DMS53 (cell line): Measurements from ENCODE around the gene ZNF528.

Experiments
- DNase-seq: peaks from one replicate; lab custom pipeline; 2025; lab: John Stamatoyannopoulos, UW

The ZNF528 gene

DNA sequence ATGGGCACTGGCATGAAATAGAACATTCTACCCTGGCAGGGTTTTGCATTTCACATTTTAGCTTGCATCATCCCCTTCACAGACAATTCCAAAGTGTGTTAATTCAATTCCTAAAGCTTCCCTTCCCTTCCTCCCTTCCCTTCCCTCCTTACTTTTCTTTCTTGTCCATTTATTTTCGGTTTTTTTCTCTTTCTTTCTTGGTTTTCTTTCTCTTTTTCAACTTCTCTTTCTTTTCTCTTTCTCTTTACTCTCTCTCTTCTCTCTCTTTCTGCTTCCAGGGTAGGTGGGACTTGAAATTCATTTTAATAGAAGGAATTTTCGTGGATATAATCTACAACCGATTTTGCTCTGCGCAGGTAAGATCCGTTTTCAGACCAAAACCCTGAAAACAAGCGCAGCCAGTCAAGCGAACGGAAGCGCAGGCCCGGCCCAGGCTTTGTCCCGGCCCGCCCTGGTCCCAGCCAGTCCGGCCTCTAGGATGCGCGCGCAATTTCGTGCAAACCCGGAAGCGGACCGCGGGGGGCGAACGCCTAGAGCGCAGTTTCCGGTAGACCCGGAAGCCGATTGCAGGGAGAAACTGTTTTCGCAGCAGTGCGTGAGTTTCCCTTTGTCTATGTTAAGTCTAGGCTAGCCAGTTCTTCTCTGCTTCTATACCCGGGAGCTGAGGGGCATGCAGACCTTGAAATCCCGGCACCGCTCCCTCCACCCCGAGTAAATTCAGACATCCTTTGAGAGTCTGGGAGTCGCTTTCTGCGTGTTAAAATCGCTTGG lies at the start of gene ZNF528:
ZNF528 (plus strand) TSS at position 540 of the 771 bp plus-strand sequence. CDS start 4,165 bp downstream, outside the sequence.
- peak; percentile 95 for DNase-seq

DNA sequence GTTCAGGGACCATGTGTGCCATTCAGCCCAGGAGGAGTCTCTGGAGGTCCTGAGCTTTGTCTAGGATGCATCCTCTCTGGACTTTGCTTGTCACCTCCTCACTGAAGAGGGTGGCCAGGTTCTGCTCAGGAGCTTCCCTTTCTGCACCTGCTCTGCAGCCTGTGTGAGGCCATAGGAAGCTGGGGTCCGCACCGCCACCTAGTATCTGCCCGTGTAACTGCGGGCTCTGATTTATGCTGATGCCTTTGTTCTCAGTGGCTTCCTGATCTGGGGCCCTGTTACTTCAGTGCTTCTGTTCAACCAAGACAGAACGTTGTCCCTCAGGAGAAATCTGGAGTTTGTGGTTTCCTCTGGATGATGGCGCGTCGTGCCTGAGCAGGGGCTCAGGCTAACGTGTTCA lies 46.1 kb upstream of the ZNF528 start:
- DNase-seq: peak; percentile 55

DNA sequence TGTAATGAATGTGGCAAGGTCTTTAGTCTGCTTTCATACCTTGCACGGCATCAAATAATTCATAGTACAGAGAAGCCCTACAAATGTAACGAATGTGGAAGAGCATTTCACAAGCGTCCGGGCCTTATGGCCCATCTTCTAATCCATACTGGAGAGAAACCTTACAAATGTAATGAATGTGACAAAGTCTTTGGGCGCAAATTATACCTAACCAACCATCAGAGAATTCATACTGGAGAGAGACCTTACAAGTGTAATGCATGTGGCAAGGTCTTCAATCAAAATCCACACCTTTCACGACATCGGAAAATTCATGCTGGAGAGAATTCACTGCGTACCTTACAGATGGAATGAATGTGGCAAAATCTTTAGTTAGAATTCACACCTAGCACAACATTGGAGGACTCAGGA lies 31.2 kb upstream of the ZNF528 start:
- DNase-seq: no peak

DNA sequence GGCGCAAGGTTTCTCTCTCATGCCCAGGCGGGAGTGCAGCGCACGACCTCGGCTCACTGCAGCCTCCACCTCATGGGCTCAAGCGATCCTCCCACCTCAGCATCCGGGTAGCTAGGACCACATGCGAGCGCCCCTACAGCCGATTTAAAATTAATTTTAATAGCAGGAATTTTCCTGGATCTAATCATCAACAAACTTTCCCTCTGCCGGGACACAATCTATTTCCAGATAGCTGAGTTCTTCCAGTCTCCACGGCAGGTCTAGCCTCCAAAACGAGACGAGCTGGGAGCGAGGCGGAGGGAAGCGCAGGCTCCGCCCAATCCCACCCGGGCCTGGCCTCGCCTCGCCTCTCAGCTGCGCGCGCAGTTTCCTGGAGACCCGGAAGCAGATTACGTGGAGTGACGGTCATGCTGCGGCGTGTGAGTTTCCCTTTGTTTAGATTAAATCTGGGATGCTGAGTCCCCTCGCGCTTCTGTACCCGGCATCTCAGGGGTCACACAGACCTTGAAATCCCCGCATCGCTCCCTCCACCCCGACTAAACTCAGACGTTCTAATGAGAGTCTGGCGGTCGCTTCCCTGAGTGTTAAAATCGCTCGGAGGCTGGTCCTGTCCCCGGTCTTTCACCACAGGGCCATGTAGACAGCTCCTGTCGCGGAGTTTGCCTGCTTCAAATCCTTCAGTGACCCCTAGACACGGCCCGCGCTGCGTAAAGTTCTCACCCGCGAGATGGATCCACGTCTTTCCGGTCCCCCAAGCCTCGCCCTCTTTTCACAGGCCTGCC lies 27.9 kb upstream of the ZNF528 start, which contains the start of gene ZNF880:
ZNF880 (plus strand) TSS at position 365 of the 782 bp plus-strand sequence; CDS start at position 408, 43 bp downstream.
- peak; percentile 95 for DNase-seq

DNA sequence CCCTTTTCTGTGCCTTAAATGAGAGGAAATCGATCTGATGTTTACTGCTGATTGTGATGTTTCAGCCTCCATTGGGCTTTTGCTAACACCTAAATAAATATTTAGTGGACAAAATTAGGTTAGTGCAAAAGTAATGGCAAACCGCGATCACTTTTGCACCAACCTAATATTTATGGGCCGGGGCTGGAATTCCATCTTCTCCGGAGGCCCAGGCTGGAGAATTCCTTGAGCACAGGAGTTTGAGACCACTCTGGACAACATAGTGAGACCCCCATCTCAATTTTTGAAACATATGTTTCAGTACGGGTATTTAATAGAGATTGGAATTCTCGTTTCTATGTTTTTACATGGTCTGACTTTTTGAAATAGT lies 27.3 kb upstream of the ZNF528 start:
- DNase-seq: no peak

- no peak for DNase-seq
Measured at GRCh38 chr19:52391135-52391534, 6.5 kb upstream of the ZNF528 start.

- DNase-seq: peak; percentile 55
Measured at GRCh38 chr19:52398081-52398441, 412 bp downstream of the ZNF528 start.

DNA sequence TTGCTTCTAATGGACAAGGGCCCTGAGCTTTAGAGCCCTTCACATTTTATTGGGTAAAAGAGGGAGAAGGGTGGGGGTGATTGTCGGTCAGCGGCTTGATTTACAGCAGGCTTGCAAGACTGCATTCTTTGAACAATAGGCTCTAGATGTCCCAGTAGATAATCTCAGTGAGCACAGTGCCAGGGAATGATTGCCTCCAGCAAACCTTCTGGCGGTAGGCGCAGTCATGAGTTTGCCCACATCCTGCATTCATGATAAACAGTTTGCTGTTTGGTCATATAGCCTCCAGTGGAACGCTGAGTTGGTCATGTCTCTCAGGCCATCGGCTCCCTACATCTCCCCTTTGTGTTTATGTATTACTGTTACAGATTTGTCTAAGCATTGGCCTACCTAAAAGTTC lies 12.6 kb downstream of the ZNF528 start:
- DNase-seq: no peak

GRCh38 chr19:52415711-52416110 lies 18.1 kb downstream of the ZNF528 start:
- DNase-seq: no peak

DNA sequence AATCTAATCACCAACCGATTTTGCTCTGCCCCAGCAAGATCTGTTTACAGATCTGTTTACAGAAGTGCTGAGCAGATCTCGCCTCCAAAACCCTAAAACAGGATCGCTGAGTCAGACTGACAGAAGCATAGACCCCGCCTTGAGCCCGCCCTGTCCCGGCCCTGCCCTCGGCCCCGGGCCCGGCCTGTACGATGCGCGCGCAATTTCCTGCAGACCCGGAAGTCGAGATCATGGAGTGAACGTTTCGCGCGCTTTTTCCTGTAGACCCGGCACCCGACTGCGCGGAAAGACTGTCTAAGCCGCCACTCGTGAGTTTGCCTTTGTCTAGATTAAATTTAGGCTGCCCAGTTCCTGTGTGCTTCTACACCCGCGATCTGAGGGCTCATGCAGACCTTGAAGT lies 31.3 kb downstream of the ZNF528 start, which contains the start of gene ZNF534:
ZNF534 (plus strand) TSS at position 212 of the 400 bp plus-strand sequence. CDS start 2,327 bp downstream, outside the sequence.
- no peak for DNase-seq

- DNase-seq: no peak
Measured at GRCh38 chr19:52442179-52442578, 44.5 kb downstream of the ZNF528 start.

GRCh38 chr19:52444506-52444905 lies 46.9 kb downstream of the ZNF528 start:
- DNase-seq: no peak

- DNase-seq: no peak
Measured at GRCh38 chr19:52451241-52451640, 53.6 kb downstream of the ZNF528 start.

- DNase-seq: peak; percentile 92
Measured at GRCh38 chr19:52453324-52454094, 55.9 kb downstream of the ZNF528 start, which contains the start of gene ZNF578. Gene ZNF578, plus strand, starts transcription at chr19:52453553. Its CDS starts 48,293 bp downstream, at chr19:52501846.

GRCh38 chr19:52464798-52465470 lies 67.3 kb downstream of the ZNF528 start:
- peak; percentile 82 for DNase-seq
